SK-N-SH (cell line): ENCODE data around the gene CHRM5. TPM values are rescaled to one million over a fixed set of nuclear protein-coding genes. Genes with fewer than 3 reads are reported as not detected.
A peak's percentile ranks its signal among the peaks of the same experiment; 100 is the strongest.

Experiments used
- CTCF ChIA-PET: fragments of 300-600, 350-600 bp; formaldehyde crosslinking; extraction: SDS; loops from one replicate; lab custom pipeline; 2021; lab: Yijun Ruan, JAX
- POLR2A ChIA-PET: fragments of 350-600 bp; sonication (Branson Sonifier 250); formaldehyde crosslinking; extraction: SDS; loops from one replicate; lab custom pipeline; 2020; ENCODE audit warnings: antibody characterized with exemption, inconsistent platforms; lab: Yijun Ruan, JAX
- DNase-seq: peaks from one replicate; pipeline ENCODE4 v3.0.0; 2012
- H2AFZ ChIP-seq: fragments of 200-600 bp; sonication (generic); 2 replicates; pipeline ENCODE4 v1.8.1; 2016; ENCODE audit warnings: antibody characterized with exemption, mild to moderate bottlenecking, low read depth
- H3F3A ChIP-seq: fragments of 200-600 bp; sonication (generic); replicated peaks from 2 replicates; pipeline ENCODE3; 2016; ENCODE audit warnings: antibody characterized with exemption, mild to moderate bottlenecking; ENCODE audit not compliant: insufficient read depth
- H3K27ac ChIP-seq, 2 experiments: fragments of 200-500 bp in 1 of 2; fragments of 200-600 bp in 1 of 2; sonication (Bioruptor generic) in 1 of 2; sonication (generic), shearing (Covaris generic) in 1 of 2; 2 replicates each; pipeline versions ENCODE4 v1.5.1 to v1.6.1; 2014 to 2016; ENCODE audit warnings: low read depth in 2 of 2, inconsistent platforms in 1 of 2, low read length in 1 of 2, mild to moderate bottlenecking in 1 of 2, mixed read lengths in 1 of 2
- H3K27me3 ChIP-seq: fragments of 200-600 bp; sonication (generic), shearing (Covaris generic); 2 replicates; pipeline ENCODE4 v1.6.1; 2016; ENCODE audit warnings: mixed run types; ENCODE audit not compliant: insufficient read depth
- H3K36me3 ChIP-seq, 2 experiments: fragments of 200-500 bp in 1 of 2; fragments of 200-600 bp in 1 of 2; sonication (Bioruptor generic) in 1 of 2; sonication (generic) in 1 of 2; replicated peaks in 1 of 2; 2 replicates each; pipeline versions ENCODE3 to v1.5.1; 2014 to 2016; ENCODE audit warnings: low read length in 1 of 2, mild to moderate bottlenecking in 1 of 2; ENCODE audit not compliant: insufficient read depth in 2 of 2, control insufficient read depth in 1 of 2
- H3K4me1 ChIP-seq, 2 experiments: fragments of 200-500 bp in 1 of 2; fragments of 200-600 bp in 1 of 2; sonication (Bioruptor generic) in 1 of 2; sonication (generic), shearing (Covaris generic) in 1 of 2; 2 replicates each; pipeline versions ENCODE4 v1.5.1 to v1.6.1; 2014 to 2016; ENCODE audit warnings: low read depth in 1 of 2, low read length in 1 of 2, mixed run types in 1 of 2; ENCODE audit not compliant: insufficient read depth in 2 of 2, control insufficient read depth in 1 of 2
- H3K4me2 ChIP-seq: fragments of 200-600 bp; sonication (generic), shearing (Covaris generic); 2 replicates; pipeline ENCODE4 v1.6.1; 2017; ENCODE audit warnings: mixed run types
- H3K4me3 ChIP-seq, 2 experiments: fragments of 200-500 bp in 1 of 2; fragments of 200-600 bp in 1 of 2; sonication (Bioruptor generic) in 1 of 2; sonication (generic), shearing (Covaris generic) in 1 of 2; 2 replicates each; pipeline versions ENCODE4 v1.5.1 to v1.8.1; 2014 to 2016; ENCODE audit warnings: low read depth in 2 of 2, inconsistent platforms in 1 of 2, low read length in 1 of 2, mild to moderate bottlenecking in 1 of 2, mixed read lengths in 1 of 2, moderate library complexity in 1 of 2
- H3K79me2 ChIP-seq: fragments of 200-600 bp; sonication (generic); 2 replicates; pipeline ENCODE4 v1.8.1; 2017; ENCODE audit warnings: mild to moderate bottlenecking; ENCODE audit not compliant: insufficient read depth
- H3K9ac ChIP-seq: fragments of 200-600 bp; sonication (generic); 2 replicates; pipeline ENCODE4 v1.6.1; 2017; ENCODE audit warnings: mixed run types
- H3K9me2 ChIP-seq: fragments of 200-600 bp; sonication (generic); 2 replicates; pipeline ENCODE4 v1.6.1; 2017; ENCODE audit warnings: mixed run types
- H3K9me3 ChIP-seq: fragments of 200-600 bp; sonication (generic); 2 replicates; pipeline ENCODE4 v1.6.1; 2017; ENCODE audit warnings: mixed run types, mild to moderate bottlenecking, moderate library complexity
- H4K20me1 ChIP-seq: fragments of 200-600 bp; sonication (generic); 2 replicates; pipeline ENCODE4 v1.6.1; 2017; ENCODE audit warnings: mild to moderate bottlenecking, mixed run types; ENCODE audit not compliant: insufficient read depth
- CHD2 ChIP-seq: fragments of 150-350 bp; IDR thresholded peaks from 2 replicates; pipeline ENCODE4 v1.6.1; 2018; ENCODE audit warnings: low read length; ENCODE audit not compliant: partially characterized antibody
- ELF1 ChIP-seq: IDR thresholded peaks from 2 replicates; pipeline ENCODE4 v1.4.0; 2012
- EP300 ChIP-seq, 2 experiments: IDR thresholded peaks; 2 replicates each; pipeline versions ENCODE4 v1.4.0 to v1.6.1; 2012; ENCODE audit warnings: borderline replicate concordance in 1 of 2, low read depth in 1 of 2, low read length in 1 of 2
- EZH2phosphoT487 ChIP-seq: fragments of 200-600 bp; sonication (generic); IDR thresholded peaks from 2 replicates; pipeline ENCODE4 v1.6.1; 2017; ENCODE audit warnings: low read depth, mixed run types, mild to moderate bottlenecking, antibody characterized with exemption, moderate library complexity, borderline replicate concordance
- FOXM1 ChIP-seq: IDR thresholded peaks from 2 replicates; pipeline ENCODE4 v1.4.0; 2012; ENCODE audit warnings: low read depth, mild to moderate bottlenecking
- JUND ChIP-seq: IDR thresholded peaks from 2 replicates; pipeline ENCODE4 v1.4.0; 2012
- MAX ChIP-seq: IDR thresholded peaks from 2 replicates; pipeline ENCODE4 v1.4.0; 2012; ENCODE audit warnings: low read depth
- MEF2A ChIP-seq: IDR thresholded peaks from 2 replicates; pipeline ENCODE4 v1.4.0; 2012; ENCODE audit warnings: low read depth, borderline replicate concordance
- NRF1 ChIP-seq: IDR thresholded peaks from 2 replicates; pipeline ENCODE4 v1.6.1; 2012; ENCODE audit warnings: low read depth, mild to moderate bottlenecking, low read length
- POLR2AphosphoS5 ChIP-seq: IDR thresholded peaks from 2 replicates; pipeline ENCODE4 v1.6.1; 2012; ENCODE audit warnings: low read depth, low read length
- RFX5 ChIP-seq: IDR thresholded peaks from 2 replicates; pipeline ENCODE4 v1.6.1; 2012; ENCODE audit warnings: mild to moderate bottlenecking, improper control_type of control experiment, low read length
- RXRA ChIP-seq: IDR thresholded peaks from 2 replicates; pipeline ENCODE4 v1.4.0; 2012; ENCODE audit warnings: low read depth, mild to moderate bottlenecking, borderline replicate concordance
- SIN3A ChIP-seq: IDR thresholded peaks from 2 replicates; pipeline ENCODE4 v1.6.1; 2012; ENCODE audit warnings: low read depth, mild to moderate bottlenecking, low read length, moderate library complexity, borderline replicate concordance
- SMC3 ChIP-seq: IDR thresholded peaks from 2 replicates; pipeline ENCODE4 v1.6.1; 2012; ENCODE audit warnings: low read depth, low read length, improper control_type of control experiment
- TAF1 ChIP-seq: IDR thresholded peaks from 2 replicates; pipeline ENCODE4 v1.6.1; 2012; ENCODE audit warnings: low read depth, mild to moderate bottlenecking, low read length, moderate library complexity, borderline replicate concordance
- WGBS: methylation state at CpG from one replicate; pipeline ENCODE4 v1.1.6; 2017; ENCODE audit warnings: low lambda C conversion rate; 5-methylcytosine and 5-hydroxymethylcytosine counted together
- polyA plus RNA-seq, 3 experiments: library from polyadenylated mRNA; depleted of rRNA; stranded (reverse); fragments of >200 nt; gene quantifications; 2 replicates each; pipeline ENCODE4 v1.2.3, GENCODE V29; 2012
- TF ChIP-seq, protein P1 (sequence below): IDR thresholded peaks from 2 replicates; pipeline ENCODE4 v1.4.0; 2012; ENCODE audit warnings: low read depth, borderline replicate concordance

The CHRM5 gene
- polyA plus RNA-seq, 1 of the 3 experiments (the other 2 are of a cell fraction): 0.03 TPM

DNA sequence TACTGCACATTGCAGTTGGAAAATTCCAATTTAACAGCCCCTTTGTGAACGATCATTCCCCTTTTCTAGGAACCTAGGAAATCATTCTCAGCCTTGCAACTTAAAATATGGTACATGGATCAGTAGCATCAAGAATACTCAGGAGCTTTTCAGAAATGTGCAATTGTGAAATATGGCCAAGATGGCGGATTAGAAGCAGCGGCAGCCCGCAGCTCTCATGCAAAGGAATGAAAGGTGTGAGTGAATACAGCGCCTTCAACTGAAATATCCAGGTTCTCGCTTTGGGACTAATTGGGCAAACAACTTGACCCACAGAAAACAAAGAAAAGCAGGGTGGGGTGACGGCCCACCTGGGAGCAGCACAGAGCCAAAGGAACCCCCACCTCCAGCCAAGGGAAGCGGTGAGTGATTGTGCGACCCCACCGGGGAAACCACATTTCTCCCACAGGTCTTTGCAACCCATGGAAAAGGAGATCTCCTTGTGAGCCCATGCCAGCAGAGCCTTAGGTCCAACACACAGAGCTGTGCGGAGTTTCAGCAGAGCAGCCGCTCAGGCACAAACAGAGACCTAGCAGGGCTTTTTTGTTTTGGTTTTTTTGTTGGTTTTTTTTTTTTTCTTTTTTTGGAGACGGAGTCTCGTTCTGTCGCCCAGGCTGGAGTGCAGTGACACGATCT is 78.3 kb downstream of the CHRM5 start:
- Histone ChIP-seq H3K27me3 (no peaks in the 10 kb centered on the region), H2AFZ (no peak overlapping the region), H4K20me1 (no peaks in the 10 kb centered on the region), H3K27ac (no peak overlapping the region), H3K4me2 (no peak overlapping the region), H3F3A (no peaks in the 10 kb centered on the region), H3K9ac (no peak overlapping the region), H3K79me2 (no peaks in the 10 kb centered on the region), H3K9me3 (peaks cover 10% of the 10 kb centered on the region), H3K9me2 (no peaks in the 10 kb centered on the region), H3K36me3 (no peaks in the 10 kb centered on the region), H3K4me1 (no peaks in the 10 kb centered on the region), H3K4me3 (no peak overlapping the region)
- ChIA-PET CTCF (interaction anchor here (1.1 kb wide), 1 partner anchor 309 kb away, joined by 3 read pairs; no protein-coding TSS in a partner anchor), POLR2A (no interaction called here)
- 91% methylated on average over 16 of the region's 16 CpGs for WGBS
- no peak for DNase-seq
- TF ChIP-seq NRF1 (no peak), RXRA (no peak), JUND (no peak), TAF1 (no peak), SIN3A (no peak), CHD2 (no peak), RFX5 (no peak), MAX (no peak), ELF1 (no peak), FOXM1 (no peak), SMC3 (no peak), MEF2A (no peak), EZH2phosphoT487 (no peak)
- TF ChIP-seq, protein P1, sequence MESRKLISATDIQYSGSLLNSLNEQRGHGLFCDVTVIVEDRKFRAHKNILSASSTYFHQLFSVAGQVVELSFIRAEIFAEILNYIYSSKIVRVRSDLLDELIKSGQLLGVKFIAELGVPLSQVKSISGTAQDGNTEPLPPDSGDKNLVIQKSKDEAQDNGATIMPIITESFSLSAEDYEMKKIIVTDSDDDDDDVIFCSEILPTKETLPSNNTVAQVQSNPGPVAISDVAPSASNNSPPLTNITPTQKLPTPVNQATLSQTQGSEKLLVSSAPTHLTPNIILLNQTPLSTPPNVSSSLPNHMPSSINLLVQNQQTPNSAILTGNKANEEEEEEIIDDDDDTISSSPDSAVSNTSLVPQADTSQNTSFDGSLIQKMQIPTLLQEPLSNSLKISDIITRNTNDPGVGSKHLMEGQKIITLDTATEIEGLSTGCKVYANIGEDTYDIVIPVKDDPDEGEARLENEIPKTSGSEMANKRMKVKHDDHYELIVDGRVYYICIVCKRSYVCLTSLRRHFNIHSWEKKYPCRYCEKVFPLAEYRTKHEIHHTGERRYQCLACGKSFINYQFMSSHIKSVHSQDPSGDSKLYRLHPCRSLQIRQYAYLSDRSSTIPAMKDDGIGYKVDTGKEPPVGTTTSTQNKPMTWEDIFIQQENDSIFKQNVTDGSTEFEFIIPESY: no peak

DNA sequence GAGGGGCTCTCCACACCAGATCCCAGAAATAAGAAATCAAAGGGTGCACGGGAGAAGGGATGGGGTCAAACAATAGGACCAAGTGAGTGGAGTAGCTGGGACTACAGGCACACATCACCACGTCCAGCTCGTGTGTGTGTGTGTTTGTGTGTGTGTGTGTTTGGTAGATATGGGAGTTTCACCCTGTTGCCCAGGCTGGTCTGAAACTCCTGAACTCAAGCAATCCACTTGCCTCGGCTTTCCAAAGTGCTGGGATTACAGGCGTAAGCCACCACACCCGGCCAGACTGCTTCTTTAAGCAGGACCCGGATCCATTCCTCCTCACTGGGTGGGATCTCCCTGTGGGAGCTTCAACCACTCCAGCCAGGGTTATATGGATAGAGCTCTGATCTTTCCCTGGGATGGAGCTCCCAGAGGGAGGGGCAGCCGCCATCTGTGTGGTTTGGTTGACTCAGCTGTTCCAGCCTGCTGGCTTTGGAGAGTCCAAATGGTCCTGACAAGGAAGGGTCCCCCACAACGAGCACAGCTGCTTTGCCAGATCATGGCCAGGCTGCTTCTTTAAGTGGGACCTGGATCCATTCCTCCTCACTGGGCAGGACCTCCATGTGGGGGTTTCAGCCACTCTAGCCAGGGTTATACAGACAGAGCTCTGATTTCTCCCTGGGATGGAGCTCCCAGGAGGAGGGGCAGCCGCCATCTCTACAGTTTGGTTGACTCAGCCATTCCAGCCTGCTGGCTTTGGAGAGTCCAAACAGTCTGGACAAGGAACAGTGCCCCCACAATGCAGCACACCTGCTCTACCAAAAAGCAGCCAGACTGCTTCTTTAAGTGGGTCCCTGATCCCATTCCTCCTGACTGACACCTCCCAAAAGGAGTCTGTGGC is 79.8 kb downstream of the CHRM5 start:
- no peak for DNase-seq
- H3K27ac ChIP-seq: peak overlapping the region in 1 of 2 experiments; percentile 27; a peak in 1 of 4 replicates
- 59% methylated on average over 9 of the region's 10 CpGs for WGBS
- no peaks in the 10 kb centered on the region for H3K4me1 ChIP-seq
- CTCF ChIA-PET: interaction anchor here (1.9 kb wide), 1 partner anchor 13 kb away, joined by 6 read pairs; no protein-coding TSS in a partner anchor
- POLR2A ChIA-PET: no interaction called here
- H3K9me2 ChIP-seq: no peaks in the 10 kb centered on the region
- H3K9ac ChIP-seq: no peak overlapping the region
- H4K20me1 ChIP-seq: no peaks in the 10 kb centered on the region
- no peaks in the 10 kb centered on the region for H3K36me3 ChIP-seq
- H3K4me2 ChIP-seq: no peak overlapping the region
- no peaks in the 10 kb centered on the region for H3K79me2 ChIP-seq
- H3K9me3 ChIP-seq: peaks cover 14% of the 10 kb centered on the region
- H2AFZ ChIP-seq: no peak overlapping the region
- no peaks in the 10 kb centered on the region for H3K27me3 ChIP-seq
- TF ChIP-seq EP300 (IDR thresholded peaks at IDR 0.05; ENCODE audit: borderline replicate concordance in 1 of 2, low read depth in 1 of 2, low read length in 1 of 2): no peak
- TF ChIP-seq POLR2AphosphoS5: no peak
- no peaks in the 10 kb centered on the region for H3F3A ChIP-seq
- H3K4me3 ChIP-seq: no peak overlapping the region
